Smooth muscle cell (in vitro differentiated cells): Measurements from ENCODE around the gene MAPK8. TPM values are rescaled to one million over a fixed set of nuclear protein-coding genes. Genes with fewer than 3 reads are reported as not detected.

ENCODE experiments used
- DNase-seq: peaks from one replicate; lab custom pipeline; 2025; ENCODE audit not compliant: unreplicated experiment; lab: John Stamatoyannopoulos, UW
- H2AFZ ChIP-seq: fragments of 200-600 bp; sonication (generic); 2 replicates; pipeline ENCODE4 v1.6.0; 2016; ENCODE audit warnings: antibody characterized with exemption, low read depth, mild to moderate bottlenecking
- H3F3A ChIP-seq: fragments of 200-600 bp; sonication (generic); 2 replicates; pipeline ENCODE4 v1.6.0; 2017; ENCODE audit warnings: antibody characterized with exemption, low read depth
- H3K27ac ChIP-seq: fragments of 200-600 bp; sonication (generic); 2 replicates; pipeline ENCODE4 v1.5.1; 2016; ENCODE audit warnings: low read depth, mild to moderate bottlenecking
- H3K27me3 ChIP-seq: fragments of 200-600 bp; sonication (generic); 2 replicates; pipeline ENCODE4 v1.6.1; 2016; ENCODE audit warnings: low read depth, mild to moderate bottlenecking
- H3K36me3 ChIP-seq: fragments of 200-600 bp; sonication (generic); 2 replicates; pipeline ENCODE4 v1.5.1; 2016; ENCODE audit warnings: low read depth
- H3K4me1 ChIP-seq: fragments of 200-600 bp; sonication (generic); 2 replicates; pipeline ENCODE4 v1.5.1; 2016; ENCODE audit warnings: low read depth
- H3K4me2 ChIP-seq: fragments of 200-600 bp; sonication (generic); 2 replicates; pipeline ENCODE4 v1.6.0; 2016; ENCODE audit warnings: mild to moderate bottlenecking
- H3K4me3 ChIP-seq: fragments of 200-600 bp; sonication (generic); 2 replicates; pipeline ENCODE4 v1.5.1; 2016; ENCODE audit warnings: mild to moderate bottlenecking
- H3K79me2 ChIP-seq: fragments of 200-600 bp; sonication (generic); 2 replicates; pipeline ENCODE4 v1.6.0; 2016; ENCODE audit warnings: low read depth, mild to moderate bottlenecking
- H3K9ac ChIP-seq: fragments of 200-600 bp; sonication (generic); 2 replicates; pipeline ENCODE4 v1.6.0; 2016; ENCODE audit warnings: low read depth
- H3K9me3 ChIP-seq: fragments of 200-600 bp; sonication (generic); replicated peaks from 2 replicates; pipeline ENCODE4 v1.5.1; 2016; ENCODE audit warnings: low read depth
- H4K20me1 ChIP-seq: fragments of 200-600 bp; sonication (generic); 2 replicates; pipeline ENCODE4 v1.6.0; 2016; ENCODE audit warnings: low read depth
- WGBS: methylation state at CpG from one replicate; pipeline ENCODE4 v1.1.7; 2016; ENCODE audit warnings: low lambda C conversion rate; 5-methylcytosine and 5-hydroxymethylcytosine counted together
- polyA plus RNA-seq: library from polyadenylated mRNA; unstranded; fragments of >200 nt; fragmentation: Nextera tagmentation; extraction: Ambion mirVana; gene quantifications from 2 replicates; pipeline ENCODE4 v1.2.1, GENCODE V29; 2016
- total RNA-seq: library from RNA; depleted of rRNA; stranded (reverse); fragments of >200 nt; gene quantifications from 2 replicates; pipeline ENCODE4 v1.2.3, GENCODE V29; 2014
- TF ChIP-seq, protein P1 (sequence below): fragments of 200-600 bp; sonication (generic); IDR thresholded peaks from 2 replicates; pipeline ENCODE4 v1.5.1; 2017; ENCODE audit warnings: borderline replicate concordance, mild to moderate bottlenecking, antibody characterized with exemption; ENCODE audit not compliant: insufficient read depth, poor library complexity, severe bottlenecking

MAPK8 gene
- total and polyA plus RNA-seq, 2 experiments from 2014 or later: 13.1 to 45.5 TPM

DNA sequence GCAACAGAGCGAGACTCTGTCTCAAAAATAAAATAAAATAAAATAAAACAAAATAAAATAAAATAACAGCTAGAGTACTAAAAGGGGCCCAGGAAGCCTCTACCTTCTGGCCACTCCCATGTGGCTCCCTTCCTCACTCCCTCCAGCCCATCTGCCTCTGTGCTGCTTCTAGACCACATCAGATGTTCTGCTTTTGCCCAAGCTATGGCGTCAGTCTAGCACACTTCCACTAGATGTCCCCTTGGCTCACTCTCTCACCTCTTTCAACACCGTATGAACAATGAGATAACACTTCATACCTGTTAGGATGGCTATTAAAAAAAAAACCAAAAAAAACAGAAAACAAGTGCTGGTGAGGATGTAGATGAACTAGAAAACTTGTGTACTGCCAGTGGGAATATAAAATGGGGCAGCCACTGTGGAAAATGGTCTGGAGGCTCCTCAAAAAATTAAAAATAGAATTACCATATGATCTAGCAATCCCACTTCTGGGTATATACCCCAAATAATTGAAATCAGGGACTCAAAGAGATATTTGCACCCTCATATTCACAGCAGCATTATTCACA lies 166.1 kb downstream of the MAPK8 start:
- Histone ChIP-seq H3K27ac (no peak overlapping the region), H3K4me1 (peaks cover 11% of the 10 kb centered on the region), H3K4me2 (no peak overlapping the region), H3K9ac (no peak overlapping the region), H3K36me3 (no peaks in the 10 kb centered on the region), H3K79me2 (no peaks in the 10 kb centered on the region), H3K9me3 (no peaks in the 10 kb centered on the region), H3K27me3 (no peaks in the 10 kb centered on the region), H4K20me1 (no peaks in the 10 kb centered on the region), H2AFZ (no peak overlapping the region), H3F3A (no peaks in the 10 kb centered on the region), H3K4me3 (no peak overlapping the region)
- no peak for DNase-seq
- WGBS: 93% methylated on average over 3 of the region's 3 CpGs
- TF ChIP-seq, protein P1, sequence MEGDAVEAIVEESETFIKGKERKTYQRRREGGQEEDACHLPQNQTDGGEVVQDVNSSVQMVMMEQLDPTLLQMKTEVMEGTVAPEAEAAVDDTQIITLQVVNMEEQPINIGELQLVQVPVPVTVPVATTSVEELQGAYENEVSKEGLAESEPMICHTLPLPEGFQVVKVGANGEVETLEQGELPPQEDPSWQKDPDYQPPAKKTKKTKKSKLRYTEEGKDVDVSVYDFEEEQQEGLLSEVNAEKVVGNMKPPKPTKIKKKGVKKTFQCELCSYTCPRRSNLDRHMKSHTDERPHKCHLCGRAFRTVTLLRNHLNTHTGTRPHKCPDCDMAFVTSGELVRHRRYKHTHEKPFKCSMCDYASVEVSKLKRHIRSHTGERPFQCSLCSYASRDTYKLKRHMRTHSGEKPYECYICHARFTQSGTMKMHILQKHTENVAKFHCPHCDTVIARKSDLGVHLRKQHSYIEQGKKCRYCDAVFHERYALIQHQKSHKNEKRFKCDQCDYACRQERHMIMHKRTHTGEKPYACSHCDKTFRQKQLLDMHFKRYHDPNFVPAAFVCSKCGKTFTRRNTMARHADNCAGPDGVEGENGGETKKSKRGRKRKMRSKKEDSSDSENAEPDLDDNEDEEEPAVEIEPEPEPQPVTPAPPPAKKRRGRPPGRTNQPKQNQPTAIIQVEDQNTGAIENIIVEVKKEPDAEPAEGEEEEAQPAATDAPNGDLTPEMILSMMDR: no peak

DNA sequence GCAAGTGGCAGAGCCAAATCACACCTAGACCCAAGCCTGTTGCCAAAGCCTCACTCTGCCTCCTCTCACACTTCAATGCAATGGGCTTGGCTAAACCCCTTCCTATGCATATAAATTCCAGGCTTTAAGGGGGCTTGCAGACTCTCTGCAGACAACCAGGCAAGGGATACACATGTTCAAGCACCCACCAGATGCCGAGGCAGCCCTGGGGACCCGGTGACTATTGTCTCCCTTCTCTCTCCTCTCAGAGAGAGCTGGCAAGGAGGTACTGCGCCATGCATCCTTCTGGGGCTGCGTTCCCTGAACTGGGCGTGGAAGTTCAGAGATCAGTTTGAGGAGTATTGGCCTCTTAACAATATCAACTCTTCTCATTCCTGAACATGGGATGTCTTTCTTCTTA lies 167.2 kb downstream of the MAPK8 start:
- Histone ChIP-seq H3K4me2 (no peak overlapping the region), H3K9me3 (no peaks in the 10 kb centered on the region), H2AFZ (no peak overlapping the region), H3K4me3 (no peak overlapping the region), H3K36me3 (no peaks in the 10 kb centered on the region), H3K9ac (no peak overlapping the region), H3K27me3 (no peaks in the 10 kb centered on the region), H4K20me1 (no peaks in the 10 kb centered on the region), H3K79me2 (no peaks in the 10 kb centered on the region), H3K27ac (no peak overlapping the region), H3F3A (no peaks in the 10 kb centered on the region), H3K4me1 (peaks cover 11% of the 10 kb centered on the region)
- TF ChIP-seq, protein P1: no peak
- DNase-seq: no peak
- 94% methylated on average over 5 of the region's 5 CpGs for WGBS

DNA sequence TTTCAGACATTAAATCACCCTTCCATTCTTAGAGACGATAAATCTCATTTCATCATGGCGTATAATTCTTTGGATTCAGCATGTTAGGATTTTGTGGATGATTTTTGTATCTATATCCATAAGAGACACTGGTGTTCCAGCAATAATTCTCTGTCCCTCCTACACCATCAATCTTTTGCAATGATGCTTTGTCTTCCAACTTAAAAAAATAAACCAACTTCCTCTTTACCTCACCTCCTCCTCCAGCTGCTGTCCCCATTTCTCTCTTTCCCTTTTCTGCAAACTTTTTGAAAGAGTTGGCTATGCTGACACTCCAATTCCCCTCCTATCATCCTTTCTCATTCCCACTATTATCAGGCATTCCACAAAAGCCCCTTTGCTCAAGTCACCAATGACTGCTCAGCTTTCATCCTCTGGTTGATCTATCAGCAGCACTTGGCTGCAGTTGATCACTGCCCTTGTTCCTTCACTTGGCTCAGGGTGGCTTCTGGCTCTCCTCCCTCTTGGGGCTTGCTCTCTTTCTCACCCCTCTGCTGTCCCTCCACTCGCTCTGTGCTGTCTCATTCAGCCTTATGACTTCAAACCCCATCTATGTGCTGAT lies 168.4 kb downstream of the MAPK8 start:
- no peaks in the 10 kb centered on the region for H3K9me3 ChIP-seq
- H4K20me1 ChIP-seq: no peaks in the 10 kb centered on the region
- 100% methylated on average over 3 of the region's 3 CpGs for WGBS
- H3K9ac ChIP-seq: no peak overlapping the region
- H2AFZ ChIP-seq: no peak overlapping the region
- peaks cover 9% of the 10 kb centered on the region for H3K4me1 ChIP-seq
- H3K36me3 ChIP-seq: no peaks in the 10 kb centered on the region
- TF ChIP-seq, protein P1: no peak
- H3K27ac ChIP-seq: no peak overlapping the region
- H3K27me3 ChIP-seq: no peaks in the 10 kb centered on the region
- no peak for DNase-seq
- H3K79me2 ChIP-seq: no peaks in the 10 kb centered on the region
- no peaks in the 10 kb centered on the region for H3F3A ChIP-seq
- no peak overlapping the region for H3K4me2 ChIP-seq
- no peak overlapping the region for H3K4me3 ChIP-seq

DNA sequence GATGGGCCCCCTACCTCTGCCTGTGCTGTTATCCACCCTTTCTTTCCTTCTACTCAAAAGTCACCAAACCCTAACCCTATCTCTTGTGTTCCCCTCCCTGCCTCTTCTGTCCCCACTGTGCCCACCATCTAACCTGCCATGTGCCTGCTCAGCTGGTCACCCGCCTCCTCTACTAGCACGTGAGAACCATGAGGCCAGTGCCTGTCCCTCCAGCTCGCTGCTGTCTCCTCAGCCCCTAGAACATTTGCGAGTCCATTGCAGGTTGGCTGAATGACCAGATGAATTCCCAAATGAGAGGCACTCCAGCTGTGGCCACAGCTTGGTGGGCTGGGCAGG lies 169.4 kb downstream of the MAPK8 start:
- 96% methylated on average over 4 of the region's 4 CpGs for WGBS
- H3K4me2 ChIP-seq: no peak overlapping the region
- no peaks in the 10 kb centered on the region for H3K79me2 ChIP-seq
- H3K27ac ChIP-seq: no peak overlapping the region
- H4K20me1 ChIP-seq: no peaks in the 10 kb centered on the region
- TF ChIP-seq, protein P1: no peak
- no peaks in the 10 kb centered on the region for H3K4me1 ChIP-seq
- no peak overlapping the region for H3K9ac ChIP-seq
- H3K36me3 ChIP-seq: no peaks in the 10 kb centered on the region
- no peak overlapping the region for H3K4me3 ChIP-seq
- no peak overlapping the region for H2AFZ ChIP-seq
- no peaks in the 10 kb centered on the region for H3K27me3 ChIP-seq
- no peaks in the 10 kb centered on the region for H3F3A ChIP-seq
- DNase-seq: no peak
- no peaks in the 10 kb centered on the region for H3K9me3 ChIP-seq
